T-helper 1 cell treated with Interleukin-12 subunit alpha and Interleukin-12 subunit beta and Interleukin-4 antibody, amounts not matched to agents 30 ng/mL and 1 ng/mL, for 36 hours (primary cell): ENCODE data around the gene EAF2. TPM values are rescaled to one million over a fixed set of nuclear protein-coding genes. Genes with fewer than 3 reads are reported as not detected.

Source experiments
- total RNA-seq: library from RNA; stranded (reverse); gene quantifications from 2 replicates; pipeline ENCODE4 v1.2.3, GENCODE V29; 2022

The EAF2 gene
- total RNA-seq, 1 donor from 2014 or later: 17.0 TPM

Other genes starting within 250 kb of the EAF2 start
- not detected in 2 replicates for gene FBXO40, start 241.8 kb upstream of the EAF2 start, total RNA-seq
- gene HCLS1, start 174.3 kb upstream of the EAF2 start, total RNA-seq: 383 and 397 TPM in 2 replicates
- gene GOLGB1, start 85.5 kb upstream of the EAF2 start, total RNA-seq: 40.4 and 42.0 TPM in 2 replicates
- 32.2 and 39.1 TPM in 2 replicates for gene IQCB1, start 149 bp upstream of the EAF2 start, total RNA-seq
- 2.2 and 5.7 TPM in 2 replicates for gene SLC15A2, start 59.2 kb downstream of the EAF2 start, total RNA-seq
- gene ILDR1, start 187.0 kb downstream of the EAF2 start, total RNA-seq: 0.27 and 0.37 TPM in 2 replicates
- 5.4 and 6.4 TPM in 2 replicates for gene CD86, start 220.2 kb downstream of the EAF2 start, total RNA-seq